Fibroblast of the conjunctiva (primary cell): Measurements from ENCODE around the gene PTGIR.

Experiments used
- DNase-seq: peaks from one replicate; pipeline ENCODE4 v3.0.0-alpha.2; 2010; ENCODE audit warnings: low read depth

The PTGIR gene

DNA sequence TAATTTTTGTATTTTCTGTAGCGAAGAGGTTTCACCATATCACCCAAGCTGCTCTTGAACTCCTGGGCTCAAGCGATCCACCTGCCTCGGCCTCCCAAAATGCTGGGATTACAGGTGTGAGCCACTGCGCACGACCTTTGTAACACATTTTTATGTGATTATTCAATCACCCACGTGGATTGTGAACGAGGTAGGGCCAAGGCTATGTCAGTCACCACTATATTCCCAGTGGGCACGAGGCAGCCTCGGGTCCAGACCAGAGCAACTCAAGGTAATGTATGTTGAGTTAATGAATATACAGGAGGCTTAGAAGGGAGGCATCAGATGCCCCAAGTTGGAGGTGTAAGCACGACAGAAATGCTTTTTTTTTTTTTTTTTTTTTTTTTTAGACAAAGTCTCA is 8.9 kb downstream of the PTGIR start:
- no peak for DNase-seq

DNA sequence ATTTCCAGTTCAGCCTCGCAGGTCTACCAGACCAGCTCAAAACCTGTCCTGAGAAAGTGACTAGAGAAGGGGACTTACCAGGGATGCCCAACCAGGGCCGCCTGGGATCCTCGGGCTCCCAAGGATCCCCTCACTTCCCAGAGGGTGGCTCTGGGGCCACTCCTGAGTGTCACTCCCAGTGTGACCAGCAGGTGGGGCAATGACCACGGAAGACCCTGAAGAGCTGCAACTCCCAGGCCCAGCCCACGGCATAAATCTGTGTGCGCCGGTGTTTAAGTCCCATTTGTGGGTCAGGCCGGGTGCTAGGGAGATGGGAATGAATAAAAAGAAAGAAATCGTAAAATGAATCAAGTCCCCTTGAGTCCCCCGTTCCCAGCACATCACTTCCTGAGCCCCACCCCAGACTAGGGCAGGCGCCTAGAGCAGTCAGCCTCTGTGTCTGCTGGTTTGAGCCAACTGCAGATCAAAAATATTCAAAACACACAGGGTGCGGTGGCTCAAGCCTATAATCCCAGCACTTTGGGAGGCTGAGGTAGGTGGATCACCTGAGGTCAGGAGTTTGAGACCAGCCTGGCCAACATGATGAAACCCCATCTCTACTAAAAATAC is 10.7 kb downstream of the PTGIR start:
- DNase-seq: peak; percentile 67

DNA sequence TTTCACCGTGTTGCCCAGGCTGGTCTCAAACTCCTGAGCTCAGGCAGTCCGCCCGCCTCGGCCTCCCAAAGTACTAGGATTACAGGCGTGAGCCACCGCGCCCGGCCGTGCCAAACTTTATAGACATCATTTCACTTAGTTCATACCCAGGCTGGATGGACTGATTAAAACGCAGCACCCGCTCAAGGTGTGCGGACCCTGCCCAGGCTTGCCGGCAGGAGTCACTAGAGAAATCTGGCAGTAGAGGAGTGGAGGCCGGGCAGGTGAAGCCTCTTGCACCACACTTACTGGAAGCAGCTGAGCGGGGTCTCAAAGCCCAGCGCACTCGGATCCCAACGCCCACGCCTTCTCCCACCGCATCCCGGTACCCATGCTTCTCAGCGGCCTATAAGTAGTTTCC is 11.4 kb downstream of the PTGIR start:
- DNase-seq: no peak

DNA sequence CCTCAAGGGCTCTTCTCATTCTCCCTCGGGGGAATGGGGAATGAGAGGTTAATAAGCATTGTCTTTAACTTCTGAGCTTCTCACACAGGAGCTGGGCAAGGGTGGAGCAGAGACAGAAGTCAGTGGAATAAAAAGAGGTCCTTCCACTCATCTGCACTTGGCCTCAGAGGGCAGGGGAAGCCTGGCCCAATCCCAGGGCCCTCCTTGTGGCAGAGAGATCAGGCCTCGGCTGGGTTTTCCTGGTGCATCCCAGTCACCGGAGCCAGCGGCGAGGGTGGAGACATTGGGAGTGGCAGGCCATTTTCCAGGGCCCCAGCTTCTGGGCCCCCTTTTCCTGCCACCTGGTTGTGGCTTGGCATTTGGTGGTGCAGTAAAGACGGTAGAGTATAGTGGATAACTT is 13.1 kb downstream of the PTGIR start:
- no peak for DNase-seq

DNA sequence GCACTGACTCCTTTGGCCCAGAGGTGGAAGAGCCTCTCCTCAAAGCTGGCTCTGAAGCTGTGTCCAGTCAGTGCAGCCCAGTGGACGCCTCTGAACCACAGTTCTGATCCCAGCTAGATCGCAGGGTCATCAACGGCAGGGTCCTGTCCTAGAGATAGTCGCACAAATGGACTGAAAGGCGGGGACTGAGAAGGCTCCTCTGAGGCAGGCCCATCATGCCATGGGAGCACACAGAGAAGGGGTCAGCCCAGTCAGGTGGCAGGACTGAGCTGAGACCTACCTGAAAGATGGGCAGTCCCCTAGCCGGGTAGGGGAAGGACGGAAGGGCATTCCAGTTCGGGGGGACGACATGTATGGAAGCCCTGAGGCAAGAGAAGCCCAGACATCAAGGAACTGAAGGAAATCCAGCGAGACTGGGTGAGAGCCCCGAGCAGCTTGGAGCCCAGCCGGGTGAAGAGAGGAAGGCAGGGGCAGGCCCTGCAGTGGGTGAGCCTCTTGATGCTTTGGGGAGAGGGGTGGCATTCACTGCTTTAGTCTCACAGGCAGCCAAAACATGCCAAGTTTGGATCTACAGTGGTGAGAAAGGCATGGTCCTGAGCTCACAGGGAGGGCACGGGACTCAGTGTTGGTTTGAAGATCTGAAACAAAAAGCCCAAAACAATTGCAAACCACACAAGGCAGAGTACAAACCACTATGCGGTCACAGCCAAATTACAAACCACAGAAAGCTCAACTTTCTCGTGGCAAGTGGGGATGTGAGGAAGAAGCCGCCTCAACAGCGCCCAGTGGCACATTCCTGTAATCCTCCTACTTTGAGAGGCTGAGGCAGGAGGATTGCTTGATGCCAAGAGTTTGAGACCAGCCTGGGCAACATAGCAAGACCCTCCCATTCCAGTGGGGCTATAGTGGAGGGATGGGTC is 13.8 kb downstream of the PTGIR start:
- no peak for DNase-seq

DNA sequence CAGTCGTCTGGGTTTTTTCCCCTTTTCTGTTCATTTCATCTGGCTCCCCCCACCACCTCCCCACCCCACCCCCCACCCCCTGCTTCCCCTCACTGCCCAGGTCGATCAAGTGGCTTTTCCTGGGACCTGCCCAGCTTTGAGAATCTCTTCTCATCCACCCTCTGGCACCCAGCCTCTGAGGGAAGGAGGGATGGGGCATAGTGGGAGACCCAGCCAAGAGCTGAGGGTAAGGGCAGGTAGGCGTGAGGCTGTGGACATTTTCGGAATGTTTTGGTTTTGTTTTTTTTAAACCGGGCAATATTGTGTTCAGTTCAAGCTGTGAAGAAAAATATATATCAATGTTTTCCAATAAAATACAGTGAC is 14.5 kb downstream of the PTGIR start:
- DNase-seq: no peak

DNA sequence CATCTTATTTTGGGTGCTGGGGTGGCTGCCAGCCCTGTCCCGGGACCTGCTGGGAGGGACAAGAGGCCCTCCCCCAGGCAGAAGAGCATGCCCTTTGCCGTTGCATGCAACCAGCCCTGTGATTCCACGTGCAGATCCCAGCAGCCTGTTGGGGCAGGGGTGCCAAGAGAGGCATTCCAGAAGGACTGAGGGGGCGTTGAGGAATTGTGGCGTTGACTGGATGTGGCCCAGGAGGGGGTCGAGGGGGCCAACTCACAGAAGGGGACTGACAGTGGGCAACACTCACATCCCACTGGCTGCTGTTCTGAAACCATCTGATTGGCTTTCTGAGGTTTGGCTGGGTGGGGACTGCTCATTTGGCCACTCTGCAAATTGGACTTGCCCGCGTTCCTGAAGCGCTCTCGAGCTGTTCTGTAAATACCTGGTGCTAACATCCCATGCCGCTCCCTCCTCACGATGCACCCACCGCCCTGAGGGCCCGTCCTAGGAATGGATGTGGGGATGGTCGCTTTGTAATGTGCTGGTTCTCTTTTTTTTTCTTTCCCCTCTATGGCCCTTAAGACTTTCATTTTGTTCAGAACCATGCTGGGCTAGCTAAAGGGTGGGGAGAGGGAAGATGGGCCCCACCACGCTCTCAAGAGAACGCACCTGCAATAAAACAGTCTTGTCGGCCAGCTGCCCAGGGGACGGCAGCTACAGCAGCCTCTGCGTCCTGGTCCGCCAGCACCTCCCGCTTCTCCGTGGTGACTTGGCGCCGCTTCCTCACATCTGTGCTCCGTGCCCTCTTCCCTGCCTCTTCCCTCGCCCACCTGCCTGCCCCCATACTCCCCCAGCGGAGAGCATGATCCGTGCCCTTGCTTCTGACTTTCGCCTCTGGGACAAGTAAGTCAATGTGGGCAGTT is 15.1 kb downstream of the PTGIR start:
- DNase-seq: no peak

DNA sequence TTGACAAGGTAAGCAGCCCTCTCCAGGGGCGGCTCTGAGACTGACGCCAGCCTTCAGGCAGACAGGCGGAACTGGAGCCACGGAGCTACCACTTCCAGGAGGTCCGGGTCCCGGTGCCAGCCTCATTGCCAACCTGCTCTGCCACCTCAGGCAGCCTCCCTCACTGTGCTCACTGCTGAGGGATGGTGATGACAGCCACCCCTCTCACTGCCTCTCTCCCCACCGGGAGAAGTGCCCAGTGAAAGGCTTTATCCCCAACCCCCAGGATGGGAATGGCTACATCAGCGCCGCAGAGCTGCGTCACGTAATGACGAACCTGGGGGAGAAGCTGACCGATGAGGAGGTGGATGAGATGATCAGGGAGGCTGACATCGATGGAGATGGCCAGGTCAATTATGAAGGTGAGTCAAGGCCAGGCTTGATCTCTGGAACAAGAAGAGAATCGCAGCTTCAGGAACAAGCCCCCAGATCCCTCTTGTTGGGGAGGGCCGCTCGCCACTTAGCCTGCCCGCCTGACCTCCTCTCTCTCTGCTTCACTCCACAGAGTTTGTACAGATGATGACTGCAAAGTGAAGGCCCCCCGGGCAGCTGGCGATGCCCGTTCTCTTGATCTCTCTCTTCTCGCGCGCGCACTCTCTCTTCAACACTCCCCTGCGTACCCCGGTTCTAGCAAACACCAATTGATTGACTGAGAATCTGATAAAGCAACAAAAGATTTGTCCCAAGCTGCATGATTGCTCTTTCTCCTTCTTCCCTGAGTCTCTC is 16.1 kb downstream of the PTGIR start:
- no peak for DNase-seq

DNA sequence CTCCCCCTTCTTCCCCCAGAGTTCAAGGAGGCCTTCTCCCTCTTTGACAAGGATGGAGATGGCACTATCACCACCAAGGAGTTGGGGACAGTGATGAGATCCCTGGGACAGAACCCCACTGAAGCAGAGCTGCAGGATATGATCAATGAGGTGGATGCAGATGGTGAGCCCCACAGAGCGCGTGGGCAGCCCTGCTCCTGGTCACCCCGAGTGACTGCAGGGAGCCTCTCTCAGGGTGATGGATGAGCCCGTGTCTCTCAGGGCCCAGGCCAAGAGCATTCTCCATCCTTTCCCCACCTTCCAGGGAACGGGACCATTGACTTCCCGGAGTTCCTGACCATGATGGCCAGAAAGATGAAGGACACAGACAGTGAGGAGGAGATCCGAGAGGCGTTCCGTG is 16.7 kb downstream of the PTGIR start:
- DNase-seq: no peak

DNA sequence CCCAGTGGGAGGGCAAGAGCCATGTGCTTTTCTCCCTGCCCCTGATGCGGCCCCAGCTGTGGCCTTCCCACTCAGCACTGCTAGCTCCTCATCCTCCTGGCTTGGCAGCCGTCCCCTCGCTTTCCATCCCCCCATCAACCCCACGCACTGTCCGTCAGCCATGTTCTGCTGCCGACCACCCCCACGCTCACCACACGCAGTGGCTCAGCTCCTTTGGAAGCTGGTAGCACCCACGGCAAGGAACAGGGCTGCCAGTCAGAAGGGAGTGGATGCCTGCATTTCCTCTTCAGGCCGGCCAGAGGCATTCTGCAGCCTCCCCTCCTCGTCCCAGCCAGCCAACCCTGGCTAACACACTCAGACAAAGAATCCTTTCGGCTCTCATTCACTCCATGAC is 17.4 kb downstream of the PTGIR start:
- no peak for DNase-seq

DNA sequence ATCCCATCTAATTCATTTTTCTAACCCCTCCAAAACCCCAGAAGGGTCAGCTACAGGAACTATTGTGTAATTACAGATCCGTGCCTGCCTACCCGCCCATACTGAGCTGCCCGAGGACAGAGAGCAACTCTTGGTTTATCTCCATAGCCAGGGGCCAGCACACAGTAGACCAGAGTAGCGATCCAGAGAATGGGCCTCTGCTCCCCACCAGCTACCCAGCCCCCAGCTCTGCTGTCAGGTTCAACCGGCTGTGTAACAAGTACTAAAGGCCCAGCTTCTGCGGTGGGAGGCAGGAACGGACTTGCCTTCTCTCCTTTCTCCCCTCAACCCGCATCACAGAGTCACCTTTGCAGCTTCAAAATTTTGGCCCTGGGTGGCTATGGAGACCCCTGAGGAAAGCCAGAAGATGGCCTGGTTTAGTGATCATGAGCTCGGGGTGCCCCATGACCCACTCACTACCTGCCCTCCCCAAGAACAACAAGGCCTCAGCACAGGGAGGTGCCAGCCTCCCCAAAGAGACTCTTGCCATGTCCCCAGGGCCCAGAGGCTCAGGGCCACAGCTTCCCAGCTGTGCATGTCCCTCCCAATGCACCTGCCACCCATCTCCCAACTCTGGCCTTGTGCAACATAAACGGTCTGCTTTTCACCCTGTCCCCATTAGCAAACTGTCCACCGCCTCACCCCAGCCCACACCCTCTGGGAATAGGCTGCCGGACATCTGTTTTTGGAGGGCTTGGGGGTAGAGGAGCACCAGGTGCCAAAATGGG is 18.0 kb downstream of the PTGIR start:
- no peak for DNase-seq

DNA sequence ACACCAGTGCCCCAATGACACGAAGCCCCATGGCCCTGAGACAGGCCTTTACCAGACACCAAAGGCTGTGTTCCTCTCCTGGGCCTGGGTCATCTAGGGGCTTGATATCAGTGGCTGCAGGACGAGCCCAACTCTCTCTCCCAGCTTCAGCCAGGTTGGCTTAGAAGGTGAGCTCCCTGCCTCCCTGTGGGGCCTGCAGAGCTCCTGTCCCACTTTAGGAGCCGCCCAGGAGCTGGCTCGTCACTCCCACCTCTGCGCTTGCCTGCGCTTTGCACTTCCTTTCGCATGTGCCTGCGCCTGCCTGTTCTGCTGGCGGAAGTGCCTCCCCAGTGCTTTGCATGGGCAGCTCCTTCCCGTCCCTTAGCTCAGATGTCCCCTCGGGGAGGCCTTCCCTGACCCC is 18.9 kb downstream of the PTGIR start:
- DNase-seq: no peak

DNA sequence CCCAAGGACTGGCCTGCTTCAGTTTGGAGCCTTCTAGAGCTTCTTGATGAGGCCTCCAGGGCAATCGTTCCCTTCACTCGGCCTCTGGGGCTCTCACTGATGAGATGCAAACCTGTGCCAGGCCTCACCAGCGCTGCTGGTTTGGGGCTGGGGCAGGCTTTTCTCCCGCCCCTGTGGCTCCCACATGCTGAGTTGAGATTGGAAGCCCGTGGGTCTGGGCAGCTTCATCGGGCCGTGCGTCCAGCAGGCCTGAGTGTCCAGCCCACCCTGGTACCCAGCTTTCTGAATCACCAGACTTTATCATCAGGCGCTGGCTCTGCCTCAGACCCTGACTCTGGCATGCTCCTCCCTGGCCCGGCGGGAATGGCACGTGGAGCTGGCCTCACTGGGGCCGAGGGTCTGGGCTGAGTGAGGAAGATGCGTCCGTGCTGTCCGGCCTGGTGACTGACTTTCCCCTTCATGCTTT is 19.5 kb downstream of the PTGIR start:
- DNase-seq: no peak

DNA sequence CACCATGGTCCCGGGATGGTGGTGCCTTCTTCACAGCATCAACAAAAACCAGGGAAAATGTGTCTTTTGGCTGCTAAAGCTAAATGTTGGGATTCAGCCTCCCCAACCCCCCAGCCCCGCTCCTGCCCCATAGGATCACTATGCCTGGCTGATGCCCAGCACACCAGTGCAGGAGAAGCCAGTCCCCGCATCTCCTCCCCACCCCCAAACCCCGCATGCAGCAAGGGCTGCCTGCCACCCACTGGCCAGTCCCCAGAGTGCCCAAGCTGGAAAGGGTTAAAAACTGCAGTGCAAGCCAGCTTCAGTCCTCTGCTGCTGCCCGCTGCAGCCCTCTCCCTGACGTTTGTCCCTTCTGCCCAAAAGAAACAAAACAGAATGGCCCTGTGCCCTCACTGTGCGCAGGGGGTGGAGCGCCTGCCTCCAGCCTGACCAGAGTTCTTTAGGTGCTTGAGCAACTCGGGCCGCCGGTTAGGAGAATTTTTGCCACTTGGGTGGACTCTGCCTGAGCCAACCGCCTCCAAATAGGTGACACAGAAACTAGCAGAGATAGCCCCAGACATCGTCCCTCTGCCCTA is 20.0 kb downstream of the PTGIR start:
- DNase-seq: no peak

DNA sequence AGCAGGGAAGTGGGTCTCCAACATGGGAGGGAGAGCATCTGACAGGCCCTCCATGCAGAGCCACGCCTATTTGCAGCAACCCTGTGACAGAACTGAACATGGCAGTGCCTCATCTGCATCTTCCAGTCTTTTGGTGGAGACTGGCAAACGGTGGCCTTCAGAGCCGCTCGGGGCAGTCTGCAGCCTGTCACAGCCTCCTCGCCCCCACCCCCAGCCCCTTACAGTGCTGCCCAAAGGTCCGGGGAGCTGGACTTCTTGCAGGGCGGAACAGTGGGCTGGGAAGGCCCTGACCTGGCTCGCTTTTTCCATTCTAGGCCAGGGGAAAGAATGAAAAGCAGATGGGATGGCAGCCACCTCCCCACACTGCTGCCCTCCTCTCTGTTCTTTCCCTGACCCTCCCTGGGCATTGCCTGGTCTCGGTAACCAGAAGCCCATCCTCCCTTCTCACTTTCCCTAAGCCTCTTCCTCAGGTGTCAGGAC is 21.1 kb downstream of the PTGIR start:
- no peak for DNase-seq

DNA sequence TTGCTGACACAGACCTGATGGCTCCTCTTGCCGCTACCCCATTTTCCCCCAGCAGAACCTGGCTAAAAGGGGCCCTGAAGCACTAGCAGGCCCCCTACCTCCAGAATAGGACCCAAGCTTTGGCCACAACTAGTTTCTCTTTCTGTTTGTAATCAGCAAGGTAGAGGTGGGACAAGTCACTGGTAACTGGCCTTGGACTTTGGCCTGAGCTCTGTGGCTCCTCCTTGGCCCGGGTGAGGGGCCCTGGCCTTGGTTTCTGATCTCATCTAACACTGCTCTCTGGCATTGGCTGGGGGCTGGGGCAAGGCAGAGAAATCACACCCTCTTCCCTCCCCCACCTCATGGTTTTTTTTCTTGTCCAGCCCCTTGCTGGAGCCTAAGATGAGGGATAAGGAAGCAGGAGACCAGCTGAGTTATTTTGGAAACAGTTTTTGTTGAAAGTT is 21.7 kb downstream of the PTGIR start:
- no peak for DNase-seq

DNA sequence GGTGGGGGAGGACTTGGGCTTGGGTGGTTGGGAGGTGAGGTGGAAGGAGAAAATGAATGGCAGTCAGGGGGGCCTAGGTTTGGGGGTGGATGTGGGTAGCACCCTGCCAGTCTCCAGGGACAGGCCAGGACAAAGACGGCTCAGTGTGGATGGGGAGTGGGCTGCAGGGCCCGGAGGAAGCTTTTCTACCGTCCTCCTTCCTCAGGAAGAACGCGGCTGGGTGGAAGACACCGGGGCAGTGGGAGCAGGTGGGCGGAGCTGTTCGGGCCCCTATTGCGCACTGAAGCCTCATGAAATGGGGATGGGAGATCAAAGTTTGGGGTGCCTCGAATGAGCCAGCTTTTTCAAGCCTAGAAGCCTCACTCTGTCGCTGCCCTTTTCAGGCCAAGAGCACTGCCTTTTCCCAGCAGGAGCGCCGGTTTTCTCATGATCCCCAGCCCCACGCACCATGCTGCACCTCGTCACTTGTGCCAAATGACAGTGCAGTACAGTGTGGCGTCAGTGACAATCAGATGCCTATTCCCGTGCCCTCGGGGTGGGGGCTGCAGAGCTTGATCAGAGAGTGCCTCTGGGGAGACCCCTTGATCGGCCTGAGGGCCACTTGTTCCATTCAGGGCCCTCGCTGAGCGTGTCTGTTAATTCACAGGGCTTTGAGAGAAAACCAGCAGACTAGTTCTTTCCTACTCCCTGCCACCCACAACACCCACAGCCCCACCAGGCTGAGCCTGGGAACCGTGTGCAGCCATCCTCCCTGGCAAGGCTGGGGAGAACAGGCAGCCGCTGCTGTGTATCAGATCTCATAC is 22.3 kb downstream of the PTGIR start:
- DNase-seq: no peak

DNA sequence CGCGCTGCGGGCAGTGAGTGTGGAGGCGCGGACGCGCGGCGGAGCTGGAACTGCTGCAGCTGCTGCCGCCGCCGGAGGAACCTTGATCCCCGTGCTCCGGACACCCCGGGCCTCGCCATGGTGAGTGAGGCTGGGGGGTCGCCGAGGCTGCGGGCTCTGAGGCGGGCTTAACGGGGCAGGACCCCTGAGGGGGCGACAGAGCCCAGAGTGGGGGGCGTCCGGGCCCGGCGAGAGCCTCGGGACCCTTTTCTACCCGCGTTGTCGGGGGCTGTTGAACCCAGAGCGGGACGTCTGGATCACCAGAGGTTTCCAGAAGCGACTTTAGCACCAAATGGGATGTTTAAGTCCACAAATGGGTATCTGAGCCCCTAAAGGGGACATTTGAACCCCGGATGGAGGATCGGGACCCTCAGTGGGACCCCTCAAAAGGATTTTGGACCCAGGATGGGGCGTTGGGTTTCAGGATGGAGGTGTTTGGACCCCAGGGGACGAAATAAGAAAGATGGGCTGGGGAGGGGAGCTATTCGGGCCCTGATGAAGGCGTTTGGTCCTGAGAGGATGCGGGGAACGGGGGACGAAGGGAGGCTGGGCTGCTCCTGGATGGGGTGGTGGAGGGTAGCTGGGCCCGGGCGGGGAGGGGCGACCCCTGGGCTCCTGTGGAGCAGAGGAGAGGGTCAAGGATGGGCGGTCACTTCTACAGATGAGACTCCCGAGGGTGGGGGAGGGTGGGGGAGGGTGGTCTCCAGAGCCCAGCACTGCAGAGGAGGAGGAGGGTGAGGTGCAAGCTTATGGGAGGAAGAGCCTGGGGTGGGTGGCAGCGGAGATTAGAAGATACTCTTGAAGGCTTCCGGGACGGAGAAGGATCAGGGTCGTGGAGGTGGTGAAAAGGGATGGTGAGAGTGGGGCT is 23.3 kb downstream of the PTGIR start, which contains the start of gene CALM3:
TSS of gene CALM3 (plus strand) at position 13 of the 907 bp plus-strand sequence. CDS start at position 118, 105 bp downstream.
- DNase-seq: no peak
